SK-N-SH (cell line): ENCODE results near the gene PNPLA8. TPM values are rescaled to one million over a fixed set of nuclear protein-coding genes. Genes with fewer than 3 reads are reported as not detected.

Experiments used
- CTCF ChIA-PET: fragments of 300-600, 350-600 bp; formaldehyde crosslinking; extraction: SDS; loops from one replicate; lab custom pipeline; 2021; lab: Yijun Ruan, JAX
- POLR2A ChIA-PET: fragments of 350-600 bp; sonication (Branson Sonifier 250); formaldehyde crosslinking; extraction: SDS; loops from one replicate; lab custom pipeline; 2020; ENCODE audit warnings: antibody characterized with exemption, inconsistent platforms; lab: Yijun Ruan, JAX
- DNase-seq: peaks from one replicate; pipeline ENCODE4 v3.0.0; 2012
- H2AFZ ChIP-seq: fragments of 200-600 bp; sonication (generic); 2 replicates; pipeline ENCODE4 v1.8.1; 2016; ENCODE audit warnings: antibody characterized with exemption, mild to moderate bottlenecking, low read depth
- H3F3A ChIP-seq: fragments of 200-600 bp; sonication (generic); replicated peaks from 2 replicates; pipeline ENCODE3; 2016; ENCODE audit warnings: antibody characterized with exemption, mild to moderate bottlenecking; ENCODE audit not compliant: insufficient read depth
- H3K27ac ChIP-seq, 2 experiments: fragments of 200-500 bp in 1 of 2; fragments of 200-600 bp in 1 of 2; sonication (Bioruptor generic) in 1 of 2; sonication (generic), shearing (Covaris generic) in 1 of 2; 2 replicates each; pipeline versions ENCODE4 v1.5.1 to v1.6.1; 2014 to 2016; ENCODE audit warnings: low read depth in 2 of 2, inconsistent platforms in 1 of 2, low read length in 1 of 2, mild to moderate bottlenecking in 1 of 2, mixed read lengths in 1 of 2
- H3K27me3 ChIP-seq: fragments of 200-600 bp; sonication (generic), shearing (Covaris generic); 2 replicates; pipeline ENCODE4 v1.6.1; 2016; ENCODE audit warnings: mixed run types; ENCODE audit not compliant: insufficient read depth
- H3K36me3 ChIP-seq, 2 experiments: fragments of 200-500 bp in 1 of 2; fragments of 200-600 bp in 1 of 2; sonication (Bioruptor generic) in 1 of 2; sonication (generic) in 1 of 2; replicated peaks in 1 of 2; 2 replicates each; pipeline versions ENCODE3 to v1.5.1; 2014 to 2016; ENCODE audit warnings: low read length in 1 of 2, mild to moderate bottlenecking in 1 of 2; ENCODE audit not compliant: insufficient read depth in 2 of 2, control insufficient read depth in 1 of 2
- H3K4me1 ChIP-seq, 2 experiments: fragments of 200-500 bp in 1 of 2; fragments of 200-600 bp in 1 of 2; sonication (Bioruptor generic) in 1 of 2; sonication (generic), shearing (Covaris generic) in 1 of 2; 2 replicates each; pipeline versions ENCODE4 v1.5.1 to v1.6.1; 2014 to 2016; ENCODE audit warnings: low read depth in 1 of 2, low read length in 1 of 2, mixed run types in 1 of 2; ENCODE audit not compliant: insufficient read depth in 2 of 2, control insufficient read depth in 1 of 2
- H3K4me2 ChIP-seq: fragments of 200-600 bp; sonication (generic), shearing (Covaris generic); 2 replicates; pipeline ENCODE4 v1.6.1; 2017; ENCODE audit warnings: mixed run types
- H3K4me3 ChIP-seq, 2 experiments: fragments of 200-500 bp in 1 of 2; fragments of 200-600 bp in 1 of 2; sonication (Bioruptor generic) in 1 of 2; sonication (generic), shearing (Covaris generic) in 1 of 2; 2 replicates each; pipeline versions ENCODE4 v1.5.1 to v1.8.1; 2014 to 2016; ENCODE audit warnings: low read depth in 2 of 2, inconsistent platforms in 1 of 2, low read length in 1 of 2, mild to moderate bottlenecking in 1 of 2, mixed read lengths in 1 of 2, moderate library complexity in 1 of 2
- H3K79me2 ChIP-seq: fragments of 200-600 bp; sonication (generic); 2 replicates; pipeline ENCODE4 v1.8.1; 2017; ENCODE audit warnings: mild to moderate bottlenecking; ENCODE audit not compliant: insufficient read depth
- H3K9ac ChIP-seq: fragments of 200-600 bp; sonication (generic); 2 replicates; pipeline ENCODE4 v1.6.1; 2017; ENCODE audit warnings: mixed run types
- H3K9me2 ChIP-seq: fragments of 200-600 bp; sonication (generic); 2 replicates; pipeline ENCODE4 v1.6.1; 2017; ENCODE audit warnings: mixed run types
- H3K9me3 ChIP-seq: fragments of 200-600 bp; sonication (generic); 2 replicates; pipeline ENCODE4 v1.6.1; 2017; ENCODE audit warnings: mixed run types, mild to moderate bottlenecking, moderate library complexity
- H4K20me1 ChIP-seq: fragments of 200-600 bp; sonication (generic); 2 replicates; pipeline ENCODE4 v1.6.1; 2017; ENCODE audit warnings: mild to moderate bottlenecking, mixed run types; ENCODE audit not compliant: insufficient read depth
- CHD2 ChIP-seq: fragments of 150-350 bp; IDR thresholded peaks from 2 replicates; pipeline ENCODE4 v1.6.1; 2018; ENCODE audit warnings: low read length; ENCODE audit not compliant: partially characterized antibody
- ELF1 ChIP-seq: IDR thresholded peaks from 2 replicates; pipeline ENCODE4 v1.4.0; 2012
- EP300 ChIP-seq, 2 experiments: IDR thresholded peaks; 2 replicates each; pipeline versions ENCODE4 v1.4.0 to v1.6.1; 2012; ENCODE audit warnings: borderline replicate concordance in 1 of 2, low read depth in 1 of 2, low read length in 1 of 2
- FOXM1 ChIP-seq: IDR thresholded peaks from 2 replicates; pipeline ENCODE4 v1.4.0; 2012; ENCODE audit warnings: low read depth, mild to moderate bottlenecking
- MXI1 ChIP-seq: IDR thresholded peaks from 2 replicates; pipeline ENCODE4 v1.6.1; 2012; ENCODE audit warnings: mild to moderate bottlenecking, low read depth, low read length, improper control_type of control experiment
- PBX3 ChIP-seq: IDR thresholded peaks from 2 replicates; pipeline ENCODE4; 2012
- POLR2AphosphoS5 ChIP-seq: IDR thresholded peaks from 2 replicates; pipeline ENCODE4 v1.6.1; 2012; ENCODE audit warnings: low read depth, low read length
- RAD21 ChIP-seq: IDR thresholded peaks from 2 replicates; pipeline ENCODE4 v1.6.1; 2012; ENCODE audit warnings: mild to moderate bottlenecking, low read length
- RCOR1 ChIP-seq: fragments of 150-350 bp; IDR thresholded peaks from 2 replicates; pipeline ENCODE4 v1.6.1; 2017; ENCODE audit warnings: antibody characterized with exemption, low read length
- RFX5 ChIP-seq: IDR thresholded peaks from 2 replicates; pipeline ENCODE4 v1.6.1; 2012; ENCODE audit warnings: mild to moderate bottlenecking, improper control_type of control experiment, low read length
- RXRA ChIP-seq: IDR thresholded peaks from 2 replicates; pipeline ENCODE4 v1.4.0; 2012; ENCODE audit warnings: low read depth, mild to moderate bottlenecking, borderline replicate concordance
- SIN3A ChIP-seq: IDR thresholded peaks from 2 replicates; pipeline ENCODE4 v1.6.1; 2012; ENCODE audit warnings: low read depth, mild to moderate bottlenecking, low read length, moderate library complexity, borderline replicate concordance
- SMC3 ChIP-seq: IDR thresholded peaks from 2 replicates; pipeline ENCODE4 v1.6.1; 2012; ENCODE audit warnings: low read depth, low read length, improper control_type of control experiment
- TCF12 ChIP-seq: IDR thresholded peaks from 2 replicates; pipeline ENCODE4 v1.4.0; 2012
- TEAD4 ChIP-seq: IDR thresholded peaks from 2 replicates; pipeline ENCODE4 v1.4.0; 2012; ENCODE audit warnings: mild to moderate bottlenecking, borderline replicate concordance; ENCODE audit not compliant: insufficient read depth
- USF1 ChIP-seq: IDR thresholded peaks from 2 replicates; pipeline ENCODE4 v1.4.0; 2012; ENCODE audit warnings: low read depth, borderline replicate concordance
- YY1 ChIP-seq: IDR thresholded peaks from 2 replicates; pipeline ENCODE4 v1.4.0; 2012; ENCODE audit warnings: low read depth, mild to moderate bottlenecking
- WGBS: methylation state at CpG from one replicate; pipeline ENCODE4 v1.1.6; 2017; ENCODE audit warnings: low lambda C conversion rate; 5-methylcytosine and 5-hydroxymethylcytosine counted together
- polyA plus RNA-seq, 3 experiments: library from polyadenylated mRNA; depleted of rRNA; stranded (reverse); fragments of >200 nt; gene quantifications; 2 replicates each; pipeline ENCODE4 v1.2.3, GENCODE V29; 2012
- TF ChIP-seq, protein P1 (sequence below): fragments of 200-600 bp; sonication (generic); IDR thresholded peaks from 2 replicates; pipeline ENCODE4 v1.6.1; 2017; ENCODE audit warnings: antibody characterized with exemption, mild to moderate bottlenecking, moderate library complexity
- TF ChIP-seq, protein P2 (sequence below): IDR thresholded peaks from 2 replicates; pipeline ENCODE4 v1.4.0; 2012; ENCODE audit warnings: low read depth
- TF ChIP-seq, protein P3 (sequence below): IDR thresholded peaks from 2 replicates; pipeline ENCODE4 v1.4.0; 2012; ENCODE audit warnings: low read depth, borderline replicate concordance

The PNPLA8 gene
- polyA plus RNA-seq, 1 of the 3 experiments (the other 2 are of a cell fraction) = 7.2 TPM

- Histone ChIP-seq H3K27ac (peak overlapping the region in 1 of 2 experiments; percentile 8; a peak in 1 of 4 replicates), H3K9ac (no peak overlapping the region), H3K4me3 (no peak overlapping the region), H2AFZ (no peak overlapping the region), H3K79me2 (no peaks in the 10 kb centered on the region), H3K4me2 (peak overlapping the region; percentile 8; the same call in 1 of the 2 replicates), H3K4me1 (peaks cover 0 to 14% of the 10 kb centered on the region in 2 experiments; a peak in 2 of 4 replicates), H3K9me2 (no peaks in the 10 kb centered on the region), H3K9me3 (no peaks in the 10 kb centered on the region), H3K36me3 (no peaks in the 10 kb centered on the region), H4K20me1 (no peaks in the 10 kb centered on the region), H3F3A (no peaks in the 10 kb centered on the region), H3K27me3 (peaks cover 31% of the 10 kb centered on the region)
- ChIA-PET POLR2A (no interaction called here), CTCF (interaction anchor here (0.6 to 4.3 kb wide), 38 partner anchors 7 to 311 kb away, joined by 3 to 32 read pairs (median 4); no protein-coding TSS in a partner anchor)
- no peak for TF ChIP-seq RXRA
- peak; percentile 65 for TF ChIP-seq RCOR1
- TF ChIP-seq SMC3 = peak; percentile 81
- peak; percentile 67 for TF ChIP-seq MXI1
- no peak for TF ChIP-seq YY1
- 0 out of 2 replicates have a peak, but pooled peaks have one; percentile 54 for TF ChIP-seq RFX5
- TF ChIP-seq, protein P1, sequence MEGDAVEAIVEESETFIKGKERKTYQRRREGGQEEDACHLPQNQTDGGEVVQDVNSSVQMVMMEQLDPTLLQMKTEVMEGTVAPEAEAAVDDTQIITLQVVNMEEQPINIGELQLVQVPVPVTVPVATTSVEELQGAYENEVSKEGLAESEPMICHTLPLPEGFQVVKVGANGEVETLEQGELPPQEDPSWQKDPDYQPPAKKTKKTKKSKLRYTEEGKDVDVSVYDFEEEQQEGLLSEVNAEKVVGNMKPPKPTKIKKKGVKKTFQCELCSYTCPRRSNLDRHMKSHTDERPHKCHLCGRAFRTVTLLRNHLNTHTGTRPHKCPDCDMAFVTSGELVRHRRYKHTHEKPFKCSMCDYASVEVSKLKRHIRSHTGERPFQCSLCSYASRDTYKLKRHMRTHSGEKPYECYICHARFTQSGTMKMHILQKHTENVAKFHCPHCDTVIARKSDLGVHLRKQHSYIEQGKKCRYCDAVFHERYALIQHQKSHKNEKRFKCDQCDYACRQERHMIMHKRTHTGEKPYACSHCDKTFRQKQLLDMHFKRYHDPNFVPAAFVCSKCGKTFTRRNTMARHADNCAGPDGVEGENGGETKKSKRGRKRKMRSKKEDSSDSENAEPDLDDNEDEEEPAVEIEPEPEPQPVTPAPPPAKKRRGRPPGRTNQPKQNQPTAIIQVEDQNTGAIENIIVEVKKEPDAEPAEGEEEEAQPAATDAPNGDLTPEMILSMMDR = peak; percentile 75
- no peak for TF ChIP-seq ELF1
- no peak for TF ChIP-seq POLR2AphosphoS5
- peak; percentile 19 for TF ChIP-seq CHD2
- peak; percentile 90 for TF ChIP-seq RAD21
- WGBS = 33% methylated on average over 3 of the region's 3 CpGs
- DNase-seq = peak; percentile 66
These were observed 65.9 kb downstream of the PNPLA8 start for GRCh38 chr7:108459922-108460551.

- H3K27me3 ChIP-seq = peaks cover 39% of the 10 kb centered on the region
- H3K9me3 ChIP-seq = no peaks in the 10 kb centered on the region
- no peak for TF ChIP-seq EP300 (IDR thresholded peaks at IDR 0.05; ENCODE audit: borderline replicate concordance in 1 of 2, low read depth in 1 of 2, low read length in 1 of 2)
- TF ChIP-seq RFX5 = no peak
- no peak for TF ChIP-seq ELF1
- no peak for TF ChIP-seq TEAD4
- no peak for TF ChIP-seq USF1
- no peak for TF ChIP-seq TCF12
- TF ChIP-seq, protein P2, sequence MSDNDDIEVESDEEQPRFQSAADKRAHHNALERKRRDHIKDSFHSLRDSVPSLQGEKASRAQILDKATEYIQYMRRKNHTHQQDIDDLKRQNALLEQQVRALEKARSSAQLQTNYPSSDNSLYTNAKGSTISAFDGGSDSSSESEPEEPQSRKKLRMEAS = no peak
- TF ChIP-seq FOXM1 = no peak
- no peak for TF ChIP-seq MXI1
- no peak for TF ChIP-seq SIN3A
- TF ChIP-seq PBX3 = no peak
- no peak for TF ChIP-seq RXRA
- TF ChIP-seq, protein P3, sequence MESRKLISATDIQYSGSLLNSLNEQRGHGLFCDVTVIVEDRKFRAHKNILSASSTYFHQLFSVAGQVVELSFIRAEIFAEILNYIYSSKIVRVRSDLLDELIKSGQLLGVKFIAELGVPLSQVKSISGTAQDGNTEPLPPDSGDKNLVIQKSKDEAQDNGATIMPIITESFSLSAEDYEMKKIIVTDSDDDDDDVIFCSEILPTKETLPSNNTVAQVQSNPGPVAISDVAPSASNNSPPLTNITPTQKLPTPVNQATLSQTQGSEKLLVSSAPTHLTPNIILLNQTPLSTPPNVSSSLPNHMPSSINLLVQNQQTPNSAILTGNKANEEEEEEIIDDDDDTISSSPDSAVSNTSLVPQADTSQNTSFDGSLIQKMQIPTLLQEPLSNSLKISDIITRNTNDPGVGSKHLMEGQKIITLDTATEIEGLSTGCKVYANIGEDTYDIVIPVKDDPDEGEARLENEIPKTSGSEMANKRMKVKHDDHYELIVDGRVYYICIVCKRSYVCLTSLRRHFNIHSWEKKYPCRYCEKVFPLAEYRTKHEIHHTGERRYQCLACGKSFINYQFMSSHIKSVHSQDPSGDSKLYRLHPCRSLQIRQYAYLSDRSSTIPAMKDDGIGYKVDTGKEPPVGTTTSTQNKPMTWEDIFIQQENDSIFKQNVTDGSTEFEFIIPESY = no peak
- H3K27ac ChIP-seq = no peak overlapping the region
- H3K4me3 ChIP-seq = no peak overlapping the region
- H3K9me2 ChIP-seq = no peaks in the 10 kb centered on the region
- DNase-seq = no peak
- H3K36me3 ChIP-seq = no peaks in the 10 kb centered on the region
- CTCF ChIA-PET = interaction anchor here (1.2 to 4.3 kb wide), 4 partner anchors 39 to 276 kb away, joined by 5 to 32 read pairs (median 18); no protein-coding TSS in a partner anchor
- H3F3A ChIP-seq = no peaks in the 10 kb centered on the region
- POLR2A ChIA-PET = interaction anchor here (1.0 kb wide), 1 partner anchor 112 kb away, joined by 4 read pairs; the partner anchor contains the start of genes DNAJB9 and THAP5
- no peak overlapping the region for H2AFZ ChIP-seq
- H4K20me1 ChIP-seq = no peaks in the 10 kb centered on the region
- no peak overlapping the region for H3K4me2 ChIP-seq
- H3K4me1 ChIP-seq = peaks cover 0 to 16% of the 10 kb centered on the region in 2 experiments; a peak in 2 of 4 replicates
- no peaks in the 10 kb centered on the region for H3K79me2 ChIP-seq
- H3K9ac ChIP-seq = no peak overlapping the region
These were observed 68.1 kb downstream of the PNPLA8 start for GRCh38 chr7:108457871-108458270.
